ENCODE measurements around the gene ADCY6.

GRCh38 chr12:48812389-48812788, 23.5 kb upstream of the ADCY6 start:
- TF ChIP-seq, protein P1, sequence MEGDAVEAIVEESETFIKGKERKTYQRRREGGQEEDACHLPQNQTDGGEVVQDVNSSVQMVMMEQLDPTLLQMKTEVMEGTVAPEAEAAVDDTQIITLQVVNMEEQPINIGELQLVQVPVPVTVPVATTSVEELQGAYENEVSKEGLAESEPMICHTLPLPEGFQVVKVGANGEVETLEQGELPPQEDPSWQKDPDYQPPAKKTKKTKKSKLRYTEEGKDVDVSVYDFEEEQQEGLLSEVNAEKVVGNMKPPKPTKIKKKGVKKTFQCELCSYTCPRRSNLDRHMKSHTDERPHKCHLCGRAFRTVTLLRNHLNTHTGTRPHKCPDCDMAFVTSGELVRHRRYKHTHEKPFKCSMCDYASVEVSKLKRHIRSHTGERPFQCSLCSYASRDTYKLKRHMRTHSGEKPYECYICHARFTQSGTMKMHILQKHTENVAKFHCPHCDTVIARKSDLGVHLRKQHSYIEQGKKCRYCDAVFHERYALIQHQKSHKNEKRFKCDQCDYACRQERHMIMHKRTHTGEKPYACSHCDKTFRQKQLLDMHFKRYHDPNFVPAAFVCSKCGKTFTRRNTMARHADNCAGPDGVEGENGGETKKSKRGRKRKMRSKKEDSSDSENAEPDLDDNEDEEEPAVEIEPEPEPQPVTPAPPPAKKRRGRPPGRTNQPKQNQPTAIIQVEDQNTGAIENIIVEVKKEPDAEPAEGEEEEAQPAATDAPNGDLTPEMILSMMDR (IDR thresholded peaks at IDR 0.05): no peak
- TF ChIP-seq EZH2 (IDR thresholded peaks at IDR 0.05; ENCODE audit: borderline replicate concordance, insufficient read depth, low read depth, low read length, poor library complexity, severe bottlenecking): no peak
